NCI-H82 (cell line): Measurements from ENCODE around the gene CHST5.
"Not testable (repeated sequence)": the region's sequence is repeated elsewhere in the genome, so short reads cannot be mapped to it uniquely, and the experiment has no call there.

Source experiments
- DNase-seq: peaks from one replicate; lab custom pipeline; 2025; lab: John Stamatoyannopoulos, UW

CHST5 gene

DNA sequence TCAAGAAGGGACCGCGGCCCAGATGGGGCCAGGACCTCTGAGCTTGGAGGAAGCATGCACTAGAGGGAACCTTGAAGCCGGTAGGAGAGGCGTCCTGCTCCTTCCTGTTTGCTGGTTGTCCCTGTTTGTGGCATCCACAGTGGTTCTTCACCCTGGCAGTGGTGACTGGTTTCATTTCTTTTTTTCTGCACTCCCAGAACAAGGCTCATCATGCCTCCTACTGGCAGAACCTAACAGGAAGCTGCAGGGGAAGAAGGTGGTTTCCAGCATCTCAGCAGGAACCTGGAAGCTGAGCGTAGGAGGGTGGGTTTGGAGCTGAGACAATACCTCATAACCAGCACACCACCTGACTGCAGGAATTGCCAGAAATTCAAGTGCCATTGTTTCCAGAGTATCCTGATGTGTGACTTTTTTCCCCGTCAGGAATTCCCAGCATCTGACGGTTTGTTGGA lies 14.3 kb upstream of the CHST5 start:
- peak; percentile 22 for DNase-seq

DNA sequence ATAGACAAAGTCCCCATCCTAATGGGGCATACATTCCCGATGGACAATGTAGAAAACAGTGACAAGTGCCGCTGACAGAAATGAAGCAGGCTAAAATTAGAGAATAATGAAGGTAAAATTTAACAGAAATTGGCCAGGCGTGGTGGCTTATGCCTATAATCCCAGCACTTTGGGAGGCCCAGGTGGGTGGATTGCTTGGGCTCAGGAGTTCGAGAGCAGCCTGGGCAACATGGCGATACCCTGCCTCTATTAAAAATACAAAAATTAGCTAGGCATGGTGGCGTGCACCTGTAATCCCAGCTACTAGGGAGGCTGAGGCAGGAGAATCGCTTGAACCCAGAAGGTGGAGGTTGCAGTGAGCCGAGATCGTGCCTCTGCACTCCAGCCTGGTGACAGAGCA lies 12.5 kb upstream of the CHST5 start:
- DNase-seq, result not testable (repeated sequence)

DNA sequence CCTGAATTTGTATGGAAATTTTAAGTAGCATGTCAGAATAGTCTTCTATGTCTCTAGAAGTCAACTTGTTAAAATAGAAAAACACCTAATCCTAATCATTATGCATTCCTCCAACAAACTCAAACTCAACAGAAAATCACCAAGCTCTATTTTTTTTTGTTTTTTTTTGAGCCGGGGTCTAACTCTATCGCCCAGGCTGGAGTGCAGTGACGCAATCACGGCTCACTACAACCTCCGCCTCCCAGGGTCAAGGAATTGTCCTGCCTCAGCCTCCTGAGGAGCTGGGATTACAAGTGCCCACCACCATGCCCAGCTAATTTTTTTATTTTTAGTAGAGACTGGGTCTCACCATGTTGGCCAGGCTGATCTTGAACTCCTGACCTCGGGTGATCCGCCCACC lies 10.4 kb upstream of the CHST5 start:
- no peak for DNase-seq

DNA sequence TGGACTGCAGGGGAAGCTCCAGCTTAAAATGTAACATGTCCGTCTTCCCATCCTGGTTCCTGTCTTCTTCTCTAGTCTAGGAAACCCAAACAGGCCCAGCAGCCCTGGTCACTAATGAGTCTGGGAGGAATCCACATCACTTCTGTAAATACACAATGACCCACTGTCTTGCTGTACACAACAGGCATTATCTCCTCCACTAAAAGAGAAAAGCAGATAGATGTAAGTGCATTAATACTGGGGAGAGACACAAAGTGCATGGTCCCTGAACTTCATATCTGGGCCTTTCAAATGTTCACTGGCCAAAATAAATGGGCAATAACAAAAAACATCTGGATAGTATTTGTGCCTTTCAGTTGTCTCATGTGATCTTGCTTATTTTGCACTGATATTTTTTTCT lies 10.0 kb upstream of the CHST5 start:
- DNase-seq, result not testable (repeated sequence)

DNA sequence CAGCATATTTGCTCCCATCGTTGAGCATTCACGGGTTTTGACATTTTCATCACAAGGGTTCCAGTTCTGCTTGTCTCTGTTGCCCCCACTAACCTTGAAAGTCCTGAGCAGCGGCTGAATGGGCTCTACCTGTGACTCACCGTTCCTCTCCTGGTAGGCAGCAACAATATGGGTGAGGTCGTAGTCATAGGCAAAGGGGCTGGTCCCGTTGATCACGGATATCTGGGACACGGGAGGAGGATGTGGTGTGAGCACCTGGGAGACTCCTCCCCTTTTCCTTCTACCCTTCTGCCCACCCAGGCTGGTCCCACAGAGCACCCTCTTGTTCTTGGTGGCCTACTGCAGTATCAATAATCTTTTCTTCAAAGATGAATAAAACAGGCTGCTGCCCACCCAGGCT lies 6.6 kb upstream of the CHST5 start:
- not testable (repeated sequence) for DNase-seq

DNA sequence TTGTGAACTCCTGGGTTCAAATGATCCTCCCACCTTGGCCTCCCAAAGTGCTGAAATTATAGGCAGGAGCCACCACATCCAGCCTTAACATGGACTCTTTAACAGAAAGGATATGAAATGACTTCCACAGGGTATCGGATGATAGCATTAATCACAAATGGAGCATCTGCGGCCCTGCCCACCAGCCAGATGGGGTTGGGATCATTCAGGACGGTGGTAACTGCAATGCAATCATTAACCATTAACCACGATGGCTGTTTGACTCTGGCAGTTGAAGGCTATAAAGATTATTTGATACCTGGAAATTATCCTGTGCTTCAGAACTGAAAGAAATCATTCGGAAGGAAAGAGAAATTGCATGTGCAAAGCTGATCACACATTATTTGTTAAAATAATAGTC lies 5.3 kb upstream of the CHST5 start:
- DNase-seq, result peak; percentile 9

DNA sequence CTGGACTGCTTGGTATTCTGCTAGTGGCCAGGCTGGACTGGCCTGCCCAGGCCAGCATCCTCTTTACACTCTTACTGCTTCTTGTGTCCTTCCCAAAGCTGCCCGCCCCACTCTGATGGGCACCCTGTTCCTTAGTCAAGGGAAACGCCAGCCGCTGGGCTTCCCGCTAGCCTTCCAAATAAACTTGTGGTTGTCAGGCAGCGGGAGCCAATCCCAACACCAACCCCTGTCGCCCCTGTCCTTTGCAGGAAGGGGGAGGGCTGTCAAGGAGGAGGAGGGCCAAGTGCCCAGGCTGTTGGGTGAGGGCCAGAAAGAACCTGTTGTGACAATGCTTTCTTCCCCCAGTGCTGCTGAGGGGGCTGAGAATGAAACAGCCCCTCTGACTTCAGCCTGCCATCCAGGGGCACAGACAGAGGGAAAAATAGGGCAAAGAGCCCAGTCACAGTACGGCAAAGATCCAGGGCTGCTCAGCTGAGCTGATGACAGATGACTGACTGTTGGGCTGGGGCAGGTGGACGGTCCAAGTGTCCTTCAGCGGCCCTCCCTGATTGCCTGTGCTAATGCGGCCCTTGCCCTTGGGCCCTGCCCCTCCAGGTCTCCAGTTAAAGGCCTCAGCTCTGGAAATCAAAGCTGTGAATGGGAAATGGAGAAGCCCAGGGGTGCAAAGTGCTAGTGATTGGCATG lies 3.1 kb upstream of the CHST5 start:
- DNase-seq, result not testable (repeated sequence)

DNA sequence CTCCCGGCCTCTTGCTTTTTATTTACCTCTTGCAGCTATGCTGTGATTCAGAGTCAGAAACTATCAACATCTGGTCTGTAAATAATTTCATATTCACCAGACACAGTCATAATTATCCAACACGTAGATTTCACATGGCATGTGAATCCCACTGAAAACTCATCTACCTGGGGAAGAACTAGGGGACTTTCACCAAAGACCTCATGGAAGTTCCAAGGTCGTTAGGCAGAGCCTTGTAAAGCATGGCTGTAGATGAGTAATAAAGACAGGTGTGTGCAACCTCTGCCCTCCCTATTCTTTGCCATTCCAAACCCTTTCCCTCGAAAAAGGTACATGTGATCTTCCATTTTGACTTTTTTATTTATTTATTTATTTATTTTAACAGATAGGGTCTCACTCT lies 1.9 kb upstream of the CHST5 start:
- no peak for DNase-seq

DNA sequence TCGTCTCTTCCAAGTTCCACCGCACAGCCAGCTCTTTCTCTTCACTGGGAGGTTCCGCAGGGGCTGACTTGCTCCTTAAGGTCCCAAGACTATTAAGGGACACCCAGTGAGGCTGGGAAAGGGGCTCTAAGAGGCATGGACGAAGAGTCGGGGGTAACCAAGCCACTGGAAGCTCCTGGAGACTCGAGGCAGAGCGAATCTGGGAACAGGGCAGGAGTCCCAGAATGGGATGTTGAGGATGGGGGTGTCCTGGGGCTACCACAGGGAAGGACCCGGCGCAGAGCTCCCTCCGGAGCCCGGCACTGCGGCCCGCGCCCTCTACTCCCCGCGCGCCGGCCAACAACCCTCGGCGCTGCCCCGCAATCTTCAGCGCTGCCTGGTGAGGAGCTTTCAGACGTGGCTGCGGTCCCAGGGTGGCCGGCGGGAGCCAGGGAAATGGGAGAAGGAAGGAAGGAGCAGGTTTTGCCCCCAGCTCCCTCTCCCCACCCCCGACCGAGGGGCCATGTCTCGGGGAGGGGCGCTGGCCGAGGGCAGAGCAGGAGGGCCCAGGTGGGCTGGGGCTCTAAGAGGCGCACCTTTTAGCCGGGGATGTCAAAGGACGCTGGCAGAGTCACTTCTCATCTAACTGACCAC lies 581 bp downstream of the CHST5 start:
- no peak for DNase-seq

DNA sequence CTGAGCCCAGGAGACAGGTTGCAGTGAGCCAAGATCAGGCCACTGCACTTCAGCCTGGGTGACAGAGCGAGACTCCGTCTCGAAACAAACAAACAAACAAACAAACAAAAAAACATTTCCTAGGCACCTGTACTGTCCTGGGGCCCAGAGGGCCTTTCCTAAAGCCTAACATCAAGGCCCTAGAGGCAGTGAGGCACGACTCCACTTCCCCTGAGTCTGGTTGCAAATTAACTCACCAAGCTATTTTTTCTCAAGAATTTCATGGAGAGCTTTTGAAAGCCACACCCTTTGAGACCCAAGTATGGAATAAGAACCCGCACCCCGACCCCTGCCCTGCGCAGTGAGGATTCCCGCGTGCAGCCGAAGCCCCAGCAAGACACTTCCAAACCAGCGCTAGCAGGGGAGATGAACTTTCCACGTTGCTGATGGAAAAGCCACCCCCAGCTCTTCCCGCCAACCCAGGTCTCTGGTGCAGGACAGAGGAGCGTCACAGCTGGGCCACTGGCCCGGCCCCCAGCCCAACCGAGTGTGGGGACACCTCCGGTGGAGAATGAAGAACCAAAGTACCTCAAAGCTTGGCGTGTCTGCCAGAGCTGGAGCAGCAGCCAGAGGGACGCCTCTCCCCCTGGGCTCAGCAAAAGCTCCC lies 1.2 kb downstream of the CHST5 start:
- no peak for DNase-seq

DNA sequence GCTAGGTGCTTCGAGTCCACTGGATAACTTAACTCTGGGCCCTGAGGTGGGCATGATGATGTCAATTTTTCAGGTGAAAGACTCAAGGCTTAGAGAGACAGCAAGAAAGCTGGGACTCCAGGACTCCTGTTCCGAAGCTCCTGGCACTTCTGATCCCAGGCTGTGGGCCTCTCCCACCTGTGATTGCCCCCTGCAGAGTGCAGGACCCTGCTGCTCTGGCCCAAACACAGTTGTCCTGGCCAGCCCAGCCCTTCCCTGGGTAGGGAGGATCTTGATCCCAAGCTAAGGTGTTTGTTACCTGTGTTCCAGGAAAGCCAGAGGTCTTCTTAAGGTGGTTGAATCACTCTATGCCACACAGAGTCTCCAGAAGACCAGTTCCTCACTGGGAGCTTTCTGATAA lies 3.1 kb downstream of the CHST5 start:
- DNase-seq, result no peak

DNA sequence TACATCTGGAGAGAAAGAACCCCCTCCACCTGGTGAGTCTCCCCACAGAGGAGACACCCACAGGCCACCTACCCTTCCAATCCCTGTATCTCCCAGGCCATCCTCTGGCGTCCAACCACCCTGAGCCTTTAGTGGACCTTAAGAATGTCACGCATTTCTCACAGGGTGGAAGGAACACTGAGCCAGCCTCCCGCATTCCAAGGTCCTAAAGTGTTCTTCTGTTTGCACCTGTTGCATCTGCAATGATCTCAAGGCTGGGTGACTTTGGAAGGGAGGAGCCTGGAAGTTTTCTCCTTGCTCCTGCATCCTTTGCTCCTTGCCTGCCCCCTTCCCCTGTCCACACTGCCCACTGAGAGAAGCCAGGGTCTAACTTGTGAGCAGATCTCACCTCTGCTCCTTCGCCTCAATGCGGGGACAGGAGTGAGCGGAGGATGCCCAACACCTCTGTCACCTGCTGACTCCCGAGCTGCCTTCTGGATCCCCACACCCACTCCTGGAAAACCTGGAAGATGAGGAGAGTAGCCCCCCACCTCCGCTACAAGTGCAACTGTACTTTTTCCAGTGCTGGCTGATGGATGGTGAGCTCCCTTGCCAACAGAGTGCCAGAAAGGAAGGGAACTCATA lies 3.7 kb downstream of the CHST5 start:
- no peak for DNase-seq

DNA sequence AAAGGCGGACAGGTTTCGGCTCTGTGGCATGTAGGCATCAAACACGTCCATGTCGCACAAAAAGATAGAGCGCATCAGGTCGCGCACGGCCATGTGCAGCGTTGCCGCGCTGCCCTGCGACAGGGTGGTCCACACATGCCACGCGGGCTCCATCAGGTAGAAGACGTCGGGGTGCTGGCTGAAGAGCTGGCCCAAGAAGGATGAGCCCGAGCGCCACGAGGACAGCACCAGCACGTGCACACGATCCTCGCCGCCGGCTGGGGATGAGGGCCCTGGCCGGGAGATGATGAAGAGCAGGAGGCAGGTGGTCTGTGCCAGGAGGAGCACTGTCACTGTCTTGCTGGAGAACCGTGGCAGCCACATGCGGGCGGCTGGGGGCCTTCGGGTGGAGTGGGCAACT lies 5.9 kb downstream of the CHST5 start:
- no peak for DNase-seq

DNA sequence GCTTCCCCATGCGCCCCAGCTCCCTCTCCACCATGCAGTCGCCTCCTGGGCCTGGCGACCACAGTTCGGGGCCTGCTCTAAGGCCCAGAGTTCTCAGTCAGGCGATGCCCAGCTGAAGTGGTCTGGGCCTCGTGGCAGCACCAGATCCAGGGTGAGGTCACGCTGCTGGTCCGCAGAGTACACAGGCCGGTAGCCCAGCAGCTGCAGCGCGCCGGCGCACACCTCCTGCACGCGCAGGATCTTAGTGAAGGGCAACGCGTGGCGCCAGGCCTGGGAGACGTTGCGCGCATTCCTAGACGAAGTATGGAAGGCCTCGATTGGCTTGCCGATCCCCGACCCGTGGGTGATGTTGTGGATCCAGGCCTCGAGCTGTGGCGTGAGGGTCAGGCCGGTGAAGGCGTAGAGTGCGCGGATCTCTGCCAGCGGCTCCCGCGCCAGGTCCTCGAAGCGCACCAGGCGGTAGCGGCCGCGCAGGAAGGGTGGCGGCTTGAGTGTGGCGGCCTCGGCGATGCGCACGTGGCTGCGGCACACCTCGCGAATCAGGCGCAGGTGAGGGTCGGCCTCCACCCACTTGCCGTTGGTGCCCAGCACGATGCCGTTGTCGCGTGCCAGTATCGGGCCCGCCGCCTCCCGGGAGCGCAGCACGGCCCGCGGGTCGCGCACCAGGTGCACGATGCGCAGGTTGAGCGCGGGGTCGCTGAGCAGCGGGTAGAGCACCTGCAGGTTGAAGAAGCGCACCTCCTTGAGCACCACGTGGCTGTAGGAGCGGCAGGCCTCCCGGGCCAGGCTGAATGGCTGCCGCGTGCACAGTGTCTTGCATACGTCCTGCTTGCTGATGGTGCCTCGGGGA lies 6.6 kb downstream of the CHST5 start:
- no peak for DNase-seq

DNA sequence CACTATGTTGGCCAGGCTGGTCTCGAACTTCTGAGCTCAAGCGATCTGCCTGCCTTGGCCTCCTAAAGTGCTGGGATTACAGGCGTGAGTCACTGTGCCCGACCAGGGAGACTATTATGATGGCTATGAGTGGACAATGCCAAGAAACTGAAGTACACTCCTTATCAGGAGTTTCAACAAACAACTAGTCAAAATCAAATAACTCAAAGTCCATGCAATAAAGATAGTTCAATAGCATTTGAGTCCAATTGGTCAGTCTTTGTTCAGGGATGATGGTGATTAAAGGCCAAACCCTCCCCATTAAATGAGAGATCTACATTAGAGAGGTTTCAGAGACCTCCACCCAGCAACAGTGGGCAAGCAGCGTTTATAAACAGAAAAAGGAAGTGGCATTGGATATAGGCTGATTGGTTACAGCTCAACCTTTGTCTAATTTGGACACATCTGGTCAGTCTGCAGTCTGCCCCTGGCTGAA lies 8.0 kb downstream of the CHST5 start:
- DNase-seq, result no peak

DNA sequence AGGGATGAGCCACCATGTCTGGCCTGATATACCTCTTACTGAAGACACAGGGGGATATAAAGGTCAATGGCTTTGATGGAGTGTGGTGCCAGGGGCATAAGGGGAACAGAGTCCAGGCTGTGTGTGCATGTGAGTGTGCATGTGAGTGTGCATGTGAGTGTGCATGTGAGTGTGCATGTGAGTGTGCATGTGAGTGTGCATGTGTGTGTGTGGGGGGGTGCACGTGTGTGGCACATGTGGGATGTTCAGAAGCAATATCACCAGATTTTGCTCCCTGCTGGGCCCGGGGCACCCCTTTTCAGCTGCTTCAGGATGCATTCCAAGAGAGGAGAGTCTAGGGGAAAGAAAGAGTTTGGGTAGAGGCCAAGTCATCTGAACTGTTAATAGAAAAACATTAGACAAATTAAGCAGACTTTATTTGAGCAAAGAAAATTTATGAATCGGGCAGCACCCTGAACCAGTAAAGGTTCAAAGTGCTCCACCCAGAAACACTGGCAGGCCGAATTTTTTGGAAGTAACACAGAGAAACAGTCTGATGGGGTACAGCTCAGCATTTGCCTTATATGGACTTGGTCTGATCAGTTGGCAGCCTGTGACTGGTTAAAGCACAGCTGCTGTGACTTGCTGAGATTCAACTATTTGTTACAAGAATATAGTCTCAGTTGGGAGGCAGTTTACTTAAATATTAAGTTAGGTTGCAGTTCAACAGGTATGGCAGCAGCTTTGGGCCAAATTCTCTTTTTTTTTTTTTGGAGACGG lies 9.7 kb downstream of the CHST5 start:
- DNase-seq, result no peak

DNA sequence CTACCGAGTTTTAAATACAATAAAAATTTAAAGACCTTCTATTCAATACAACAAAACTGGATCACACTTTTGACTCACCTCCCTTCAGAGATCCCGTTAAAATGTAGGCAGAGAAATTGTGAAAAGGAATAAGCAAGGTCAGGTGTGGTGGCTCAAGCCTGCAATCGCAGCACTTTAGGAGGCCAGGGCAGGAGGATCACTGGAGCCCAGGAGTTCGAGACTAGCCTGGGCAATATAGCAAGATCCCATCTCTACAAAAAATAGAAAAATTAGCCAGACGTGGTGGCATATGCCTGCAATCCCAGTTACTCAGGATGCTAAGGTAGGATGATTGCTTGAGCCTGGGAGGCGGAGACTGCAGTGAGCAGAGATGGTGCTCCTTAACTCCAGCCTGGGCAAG lies 16.7 kb downstream of the CHST5 start:
- DNase-seq, result no peak

DNA sequence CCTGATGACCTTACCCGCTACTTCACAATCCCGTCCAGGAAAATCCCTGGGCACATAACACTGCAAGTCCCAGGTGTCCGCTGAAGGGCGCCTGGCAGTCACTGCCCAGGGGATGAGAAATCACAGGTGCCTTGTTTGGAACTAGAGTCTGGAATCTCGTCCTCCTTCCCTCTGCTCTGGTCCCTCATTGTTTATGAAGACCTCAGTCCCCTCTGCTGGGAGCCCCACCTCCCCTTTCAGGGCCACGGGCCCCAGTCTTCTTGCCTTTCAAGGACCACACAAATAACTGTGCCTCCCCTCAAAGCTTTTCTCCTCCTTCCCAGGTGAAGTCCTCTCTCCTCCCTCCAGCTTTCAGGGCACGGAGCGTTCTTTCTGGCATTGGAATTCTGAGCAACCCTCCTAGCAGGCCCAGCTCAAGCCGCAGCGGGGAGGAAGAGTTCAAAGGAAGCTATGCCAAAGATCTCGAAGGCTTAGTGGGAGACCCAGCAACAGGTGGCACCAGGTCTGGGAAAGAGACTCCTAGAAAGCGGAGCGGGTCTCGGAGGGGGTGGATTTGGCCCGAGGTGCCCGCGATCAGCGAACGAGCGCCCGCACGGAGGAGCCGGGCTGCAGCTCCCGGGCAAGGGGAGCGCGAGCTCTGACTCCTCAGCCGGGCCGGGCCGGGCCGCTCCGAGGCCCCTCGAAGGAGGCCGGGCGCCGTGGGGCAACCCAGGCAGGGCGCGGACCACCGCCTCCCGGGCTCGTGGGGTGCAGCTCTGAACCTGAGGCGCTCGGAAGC lies 19.5 kb downstream of the CHST5 start:
- DNase-seq, result peak; percentile 52

DNA sequence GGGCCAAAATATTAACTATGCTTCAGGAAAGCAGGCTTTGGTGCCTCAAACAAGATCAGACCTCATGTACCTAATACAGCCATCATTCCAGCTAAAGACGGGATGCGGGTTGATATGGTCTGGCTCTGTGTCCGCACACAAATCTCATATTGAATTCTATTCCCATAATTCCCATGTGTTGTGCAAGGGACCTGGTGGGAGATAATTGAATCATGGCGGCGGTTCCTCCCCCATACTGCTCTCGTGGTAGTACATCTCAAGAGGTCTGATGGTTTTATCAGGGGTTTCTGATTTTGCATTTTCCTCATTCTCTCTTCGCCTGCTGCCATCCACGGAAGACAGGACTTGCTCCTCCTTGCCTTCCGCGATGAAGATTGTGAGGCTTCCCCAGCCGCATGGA lies 21.6 kb downstream of the CHST5 start:
- no peak for DNase-seq

DNA sequence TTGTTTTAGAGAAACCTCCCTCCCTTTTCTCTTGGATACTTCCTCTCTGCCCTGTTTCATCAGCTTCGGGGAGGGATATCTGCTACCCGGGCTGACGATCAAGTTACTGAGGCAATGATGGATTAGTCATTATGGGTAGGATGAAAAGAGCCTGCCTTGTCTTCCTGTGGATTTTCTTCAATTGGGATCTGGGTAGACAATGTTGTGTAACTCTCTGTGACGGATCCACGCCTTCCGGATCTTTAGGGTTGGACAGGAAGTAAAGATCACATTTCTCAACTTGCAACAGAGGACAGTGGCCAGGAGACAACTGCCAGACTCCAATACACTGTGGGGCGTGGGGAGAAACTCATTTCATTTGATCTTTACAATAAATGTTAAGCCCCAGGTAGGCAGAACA lies 29.3 kb downstream of the CHST5 start:
- no peak for DNase-seq
